IMR-90 (cell line): ENCODE results near the gene FAAP24.

Experiments
- MAZ ChIP-seq: IDR thresholded peaks from 2 replicates; pipeline ENCODE4 v1.6.1; 2012; ENCODE audit warnings: low read depth, mild to moderate bottlenecking, low read length, improper control_type of control experiment, moderate library complexity, borderline replicate concordance
- POLR2A ChIP-seq: IDR thresholded peaks from 2 replicates; pipeline ENCODE4 v1.6.1; 2012; ENCODE audit warnings: mild to moderate bottlenecking, low read depth, low read length
- SMC3 ChIP-seq: fragments of 150-350 bp; IDR thresholded peaks from 2 replicates; pipeline ENCODE4 v1.6.1; 2016; ENCODE audit warnings: low read depth, mild to moderate bottlenecking, antibody characterized with exemption, low read length, moderate library complexity
- TF ChIP-seq, protein P1 (sequence below): conservative IDR thresholded peaks from 2 replicates; pipeline ENCODE4 v1.5.1; 2012; ENCODE audit warnings: mild to moderate bottlenecking, low read depth, low read length, improper control_type of control experiment
- TF ChIP-seq, protein P2 (sequence below): fragments of 150-350 bp; IDR thresholded peaks from 2 replicates; pipeline ENCODE4 v1.6.1; 2016; ENCODE audit warnings: low read depth, mild to moderate bottlenecking, low read length, moderate library complexity, borderline replicate concordance

DNA sequence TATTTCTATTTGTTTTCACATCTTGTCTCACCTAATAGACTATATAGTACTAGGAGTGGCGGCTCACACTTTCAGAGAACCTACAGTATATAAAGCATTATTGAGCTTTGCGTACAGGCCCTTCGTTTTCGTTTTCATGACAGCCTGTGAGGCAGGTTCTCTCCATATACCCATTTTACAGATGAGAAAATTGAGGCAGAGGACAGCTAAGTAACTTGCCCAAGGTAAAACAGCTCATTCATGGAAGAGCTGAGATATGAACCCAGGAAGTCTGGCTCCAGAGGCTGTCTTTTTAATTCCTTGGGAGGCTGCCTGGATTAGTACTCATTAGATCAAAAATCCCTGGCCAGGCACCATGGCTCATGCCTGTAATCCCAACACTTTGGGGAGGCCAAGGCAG, 28.9 kb downstream of the FAAP24 start:
- TF ChIP-seq, protein P1, sequence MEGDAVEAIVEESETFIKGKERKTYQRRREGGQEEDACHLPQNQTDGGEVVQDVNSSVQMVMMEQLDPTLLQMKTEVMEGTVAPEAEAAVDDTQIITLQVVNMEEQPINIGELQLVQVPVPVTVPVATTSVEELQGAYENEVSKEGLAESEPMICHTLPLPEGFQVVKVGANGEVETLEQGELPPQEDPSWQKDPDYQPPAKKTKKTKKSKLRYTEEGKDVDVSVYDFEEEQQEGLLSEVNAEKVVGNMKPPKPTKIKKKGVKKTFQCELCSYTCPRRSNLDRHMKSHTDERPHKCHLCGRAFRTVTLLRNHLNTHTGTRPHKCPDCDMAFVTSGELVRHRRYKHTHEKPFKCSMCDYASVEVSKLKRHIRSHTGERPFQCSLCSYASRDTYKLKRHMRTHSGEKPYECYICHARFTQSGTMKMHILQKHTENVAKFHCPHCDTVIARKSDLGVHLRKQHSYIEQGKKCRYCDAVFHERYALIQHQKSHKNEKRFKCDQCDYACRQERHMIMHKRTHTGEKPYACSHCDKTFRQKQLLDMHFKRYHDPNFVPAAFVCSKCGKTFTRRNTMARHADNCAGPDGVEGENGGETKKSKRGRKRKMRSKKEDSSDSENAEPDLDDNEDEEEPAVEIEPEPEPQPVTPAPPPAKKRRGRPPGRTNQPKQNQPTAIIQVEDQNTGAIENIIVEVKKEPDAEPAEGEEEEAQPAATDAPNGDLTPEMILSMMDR: no peak
- TF ChIP-seq POLR2A (no peak), MAZ (no peak), SMC3 (no peak)
- TF ChIP-seq, protein P2, sequence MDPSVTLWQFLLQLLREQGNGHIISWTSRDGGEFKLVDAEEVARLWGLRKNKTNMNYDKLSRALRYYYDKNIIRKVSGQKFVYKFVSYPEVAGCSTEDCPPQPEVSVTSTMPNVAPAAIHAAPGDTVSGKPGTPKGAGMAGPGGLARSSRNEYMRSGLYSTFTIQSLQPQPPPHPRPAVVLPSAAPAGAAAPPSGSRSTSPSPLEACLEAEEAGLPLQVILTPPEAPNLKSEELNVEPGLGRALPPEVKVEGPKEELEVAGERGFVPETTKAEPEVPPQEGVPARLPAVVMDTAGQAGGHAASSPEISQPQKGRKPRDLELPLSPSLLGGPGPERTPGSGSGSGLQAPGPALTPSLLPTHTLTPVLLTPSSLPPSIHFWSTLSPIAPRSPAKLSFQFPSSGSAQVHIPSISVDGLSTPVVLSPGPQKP: no peak
